ENCODE results near the gene MTMR12.

MTMR12 gene

GRCh38 chr5:32279786-32280185 lies 33.0 kb downstream of the MTMR12 start:
- DNase-seq (ENCODE audit: low read depth, low spot score): no peak
- H3K27ac ChIP-seq: no peak overlapping the region

- no peak for DNase-seq (ENCODE audit: low read depth, low spot score)
- H3K27ac ChIP-seq: no peak overlapping the region
Measured at GRCh38 chr5:32279223-32279622, 33.5 kb downstream of the MTMR12 start.

- no peak for DNase-seq (ENCODE audit: low read depth, low spot score)
- H3K27ac ChIP-seq: peak overlapping the region; percentile 70
Measured at GRCh38 chr5:32278406-32278805, 34.3 kb downstream of the MTMR12 start.

GRCh38 chr5:32277798-32278197 lies 34.9 kb downstream of the MTMR12 start:
- peak overlapping the region; percentile 70 for H3K27ac ChIP-seq
- no peak for DNase-seq (ENCODE audit: low read depth, low spot score)

- peak; percentile 39 for DNase-seq (ENCODE audit: low read depth, low spot score)
- peak overlapping the region; percentile 70 for H3K27ac ChIP-seq
Measured at GRCh38 chr5:32276173-32276853, 36.4 kb downstream of the MTMR12 start.

GRCh38 chr5:32275396-32275741 lies 37.4 kb downstream of the MTMR12 start:
- no peak for DNase-seq (ENCODE audit: low read depth, low spot score)
- H3K27ac ChIP-seq: no peak overlapping the region

GRCh38 chr5:32274548-32275395 lies 38.0 kb downstream of the MTMR12 start:
- no peak overlapping the region for H3K27ac ChIP-seq
- no peak for DNase-seq (ENCODE audit: low read depth, low spot score)

GRCh38 chr5:32273821-32274220 lies 38.9 kb downstream of the MTMR12 start:
- DNase-seq (ENCODE audit: low read depth, low spot score): no peak
- H3K27ac ChIP-seq: no peak overlapping the region

GRCh38 chr5:32272746-32273145 lies 40.0 kb downstream of the MTMR12 start:
- no peak for DNase-seq (ENCODE audit: low read depth, low spot score)
- no peak overlapping the region for H3K27ac ChIP-seq

- DNase-seq (ENCODE audit: low read depth, low spot score): no peak
- H3K27ac ChIP-seq: no peak overlapping the region
Measured at GRCh38 chr5:32270946-32271345, 41.8 kb downstream of the MTMR12 start.

GRCh38 chr5:32270178-32270577 lies 42.6 kb downstream of the MTMR12 start:
- no peak for DNase-seq (ENCODE audit: low read depth, low spot score)
- H3K27ac ChIP-seq: no peak overlapping the region

GRCh38 chr5:32265902-32266301 lies 46.8 kb downstream of the MTMR12 start:
- DNase-seq (ENCODE audit: low read depth, low spot score): no peak
- no peak overlapping the region for H3K27ac ChIP-seq

- DNase-seq (ENCODE audit: low read depth, low spot score): no peak
- H3K27ac ChIP-seq: no peak overlapping the region
Measured at GRCh38 chr5:32264957-32265572, 47.7 kb downstream of the MTMR12 start.

GRCh38 chr5:32263684-32264083 lies 49.1 kb downstream of the MTMR12 start:
- DNase-seq (ENCODE audit: low read depth, low spot score): no peak
- no peak overlapping the region for H3K27ac ChIP-seq

GRCh38 chr5:32261198-32261597 lies 51.5 kb downstream of the MTMR12 start:
- H3K27ac ChIP-seq: no peak overlapping the region
- no peak for DNase-seq (ENCODE audit: low read depth, low spot score)

- H3K27ac ChIP-seq: no peak overlapping the region
- no peak for DNase-seq (ENCODE audit: low read depth, low spot score)
Measured at GRCh38 chr5:32259033-32259432, 53.7 kb downstream of the MTMR12 start.

- no peak overlapping the region for H3K27ac ChIP-seq
- no peak for DNase-seq (ENCODE audit: low read depth, low spot score)
Measured at GRCh38 chr5:32258424-32258823, 54.3 kb downstream of the MTMR12 start.

GRCh38 chr5:32255540-32255900 lies 57.2 kb downstream of the MTMR12 start:
- H3K27ac ChIP-seq: no peak overlapping the region
- DNase-seq (ENCODE audit: low read depth, low spot score): no peak

GRCh38 chr5:32254881-32255539 lies 57.7 kb downstream of the MTMR12 start:
- H3K27ac ChIP-seq: no peak overlapping the region
- DNase-seq (ENCODE audit: low read depth, low spot score): no peak

GRCh38 chr5:32251871-32252458 lies 60.8 kb downstream of the MTMR12 start:
- DNase-seq (ENCODE audit: low read depth, low spot score): no peak
- no peak overlapping the region for H3K27ac ChIP-seq

GRCh38 chr5:32249668-32250067 lies 63.1 kb downstream of the MTMR12 start:
- DNase-seq (ENCODE audit: low read depth, low spot score): no peak
- H3K27ac ChIP-seq: no peak overlapping the region

All from epithelial cell of prostate (primary cell).